Measurements from ENCODE around the gene DOC2B. TPM values are rescaled to one million over a fixed set of nuclear protein-coding genes. Genes with fewer than 3 reads are reported as not detected.

The DOC2B gene
- total and polyA plus RNA-seq, 2 experiments from 2014 or later: 0.42 to 3.8 TPM

DNA sequence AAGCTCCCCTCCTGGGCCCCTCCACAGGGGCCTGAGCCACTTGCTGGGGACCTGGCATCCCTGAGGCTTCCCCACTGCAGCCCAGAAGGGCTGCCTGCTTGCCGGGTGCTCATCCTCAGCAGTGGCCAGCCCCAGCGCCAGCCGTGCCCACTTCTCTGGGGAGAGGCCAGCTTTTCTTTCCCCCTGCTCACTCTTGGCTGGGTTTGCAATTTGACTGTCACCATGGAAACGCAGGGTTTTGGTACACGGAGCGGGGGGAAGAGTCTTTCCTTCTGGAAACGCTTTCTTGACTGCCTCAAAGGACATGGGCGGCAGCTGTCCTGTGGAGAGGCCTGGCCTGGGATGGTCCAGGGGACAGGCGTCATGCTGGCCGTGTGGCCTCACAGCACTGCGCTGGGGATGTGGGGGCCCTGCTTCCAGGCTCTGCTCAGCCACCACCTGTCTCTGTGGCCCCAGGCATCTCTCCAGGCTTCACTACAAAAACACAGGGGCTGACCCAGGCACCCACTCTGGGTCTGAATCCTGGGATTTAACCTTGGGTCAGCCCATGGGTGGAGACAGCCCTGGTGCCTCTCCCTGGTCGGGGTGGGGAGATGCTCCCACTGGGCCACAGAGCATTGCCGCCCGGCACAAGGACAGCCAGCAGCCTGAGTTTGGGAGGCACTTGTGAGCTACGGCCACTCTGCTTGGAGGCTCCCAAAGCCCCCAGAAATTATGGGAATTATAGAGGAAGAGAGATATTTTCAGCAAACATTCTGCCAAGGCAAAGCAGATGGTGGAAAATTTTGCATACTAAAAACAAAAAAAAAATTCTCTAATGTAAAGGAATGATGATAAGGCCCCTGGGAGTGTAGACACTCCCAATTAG lies 45.9 kb upstream of the DOC2B start:
- H3K4me1 Mint-ChIP-seq: peaks cover 17% of the 10 kb centered on the region
- Histone ChIP-seq H2AFZ (0 out of 2 replicates have a peak overlapping the region, but pooled peaks have one; percentile 7), H3K4me2 (no peak overlapping the region), H3K4me1 (ENCODE audit: insufficient read depth) (no peaks in the 10 kb centered on the region), H3K79me2 (replicated peaks; ENCODE audit: insufficient read depth) (no peaks in the 10 kb centered on the region), H4K20me1 (replicated peaks; ENCODE audit: insufficient read depth) (no peaks in the 10 kb centered on the region), H3K27me3 (ENCODE audit: insufficient read depth) (no peaks in the 10 kb centered on the region), H3K36me3 (ENCODE audit: insufficient read depth) (no peaks in the 10 kb centered on the region), H3K27ac (ENCODE audit: low read depth) (no peak overlapping the region), H3K9me2 (ENCODE audit: insufficient read depth) (no peaks in the 10 kb centered on the region), H3F3A (replicated peaks; ENCODE audit: low read depth) (no peaks in the 10 kb centered on the region), H3K4me3 (no peak overlapping the region)
- H3K9me3 Mint-ChIP-seq: no peaks in the 10 kb centered on the region; the same call in 2 of the 3 replicates
- peaks cover 16% of the 10 kb centered on the region for H3K27me3 Mint-ChIP-seq (ENCODE audit: insufficient read depth, low read depth, poor library complexity)
- no peak for TF ChIP-seq NANOG (IDR thresholded peaks at IDR 0.05; ENCODE audit: borderline replicate concordance)
- TF ChIP-seq POLR2AphosphoS5 (IDR thresholded peaks at IDR 0.05; ENCODE audit: low read depth): no peak
- TF ChIP-seq, protein P1, sequence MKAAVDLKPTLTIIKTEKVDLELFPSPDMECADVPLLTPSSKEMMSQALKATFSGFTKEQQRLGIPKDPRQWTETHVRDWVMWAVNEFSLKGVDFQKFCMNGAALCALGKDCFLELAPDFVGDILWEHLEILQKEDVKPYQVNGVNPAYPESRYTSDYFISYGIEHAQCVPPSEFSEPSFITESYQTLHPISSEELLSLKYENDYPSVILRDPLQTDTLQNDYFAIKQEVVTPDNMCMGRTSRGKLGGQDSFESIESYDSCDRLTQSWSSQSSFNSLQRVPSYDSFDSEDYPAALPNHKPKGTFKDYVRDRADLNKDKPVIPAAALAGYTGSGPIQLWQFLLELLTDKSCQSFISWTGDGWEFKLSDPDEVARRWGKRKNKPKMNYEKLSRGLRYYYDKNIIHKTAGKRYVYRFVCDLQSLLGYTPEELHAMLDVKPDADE (IDR thresholded peaks at IDR 0.05): no peak
- TF ChIP-seq EZH2 (IDR thresholded peaks at IDR 0.05; ENCODE audit: low read depth, unreplicated experiment): no peak
- no peak for TF ChIP-seq CREB1 (CRISPR knock-in tag; IDR thresholded peaks at IDR 0.05; ENCODE audit: low read depth)
- no peak for TF ChIP-seq JUNB (IDR thresholded peaks at IDR 0.05; ENCODE audit: unreplicated experiment)
- no peak for DNase-seq (ENCODE audit: low spot score)
- H3K36me3 Mint-ChIP-seq (ENCODE audit: low read depth): no peaks in the 10 kb centered on the region
- H3K27ac Mint-ChIP-seq: no peak overlapping the region
- peak; percentile 21 for ATAC-seq
- no peak overlapping the region for H3K4me3 Mint-ChIP-seq

DNA sequence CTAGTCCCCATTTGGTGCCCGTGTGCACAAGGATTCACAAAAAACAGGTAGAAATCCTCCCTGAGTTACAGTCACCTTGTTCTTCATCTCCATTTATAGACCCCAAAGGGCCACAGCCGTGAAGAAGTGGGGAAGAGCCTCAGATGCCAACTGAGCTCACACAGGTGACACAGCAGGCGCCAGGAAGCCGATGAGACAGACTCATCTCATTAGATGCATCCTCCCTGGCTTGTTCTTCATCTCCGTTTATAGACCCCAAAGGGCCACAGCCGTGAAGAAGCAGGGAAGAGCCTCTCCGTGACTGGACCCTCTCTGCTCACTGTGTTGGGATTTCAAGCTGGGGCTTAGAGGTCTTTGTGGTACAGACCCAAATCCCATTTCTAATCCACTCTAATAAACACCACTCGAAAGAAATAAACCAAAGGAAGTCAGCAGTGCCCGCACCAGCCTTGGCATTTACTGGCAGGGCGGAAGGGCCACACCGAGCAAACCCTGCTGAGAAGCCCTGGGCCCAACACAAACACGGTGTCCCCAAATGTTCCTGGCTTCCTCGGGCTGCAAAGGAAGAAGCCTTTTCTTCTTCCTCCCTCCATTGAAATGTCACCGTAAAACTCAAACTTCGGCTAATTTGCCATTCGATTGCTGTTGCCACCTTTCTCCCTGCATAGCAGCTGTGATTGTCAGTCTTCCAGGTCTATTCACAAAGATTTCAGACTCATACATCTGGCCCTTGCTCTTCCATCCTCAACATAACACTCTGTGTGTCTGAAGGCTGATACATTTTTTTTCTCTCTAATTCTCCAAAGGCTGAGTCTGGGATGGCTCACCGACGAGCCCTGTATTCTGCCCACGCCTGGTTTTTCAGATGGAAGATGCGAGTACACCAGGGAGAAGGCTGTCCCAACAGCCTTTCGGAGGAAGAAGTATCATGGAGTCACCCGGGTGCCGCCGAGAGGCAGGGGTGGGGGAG lies 44.9 kb upstream of the DOC2B start:
- H3K79me2 ChIP-seq (replicated peaks; ENCODE audit: insufficient read depth): no peaks in the 10 kb centered on the region
- no peak for DNase-seq (ENCODE audit: low spot score)
- no peak for ATAC-seq
- H4K20me1 ChIP-seq (replicated peaks; ENCODE audit: insufficient read depth): no peaks in the 10 kb centered on the region
- H3K9me3 Mint-ChIP-seq: no peaks in the 10 kb centered on the region; the same call in 2 of the 3 replicates
- H3K4me2 ChIP-seq: no peak overlapping the region
- no peak overlapping the region for H3K27ac Mint-ChIP-seq
- peaks cover 16% of the 10 kb centered on the region for H3K27me3 Mint-ChIP-seq (ENCODE audit: insufficient read depth, low read depth, poor library complexity)
- no peaks in the 10 kb centered on the region for H3F3A ChIP-seq (replicated peaks; ENCODE audit: low read depth)
- H2AFZ ChIP-seq: no peak overlapping the region
- TF ChIP-seq ZNF114 (CRISPR knock-in tag; IDR thresholded peaks at IDR 0.05) (no peak), EZH2phosphoT487 (IDR thresholded peaks at IDR 0.05; ENCODE audit: unreplicated experiment) (no peak), NANOG (IDR thresholded peaks at IDR 0.05; ENCODE audit: borderline replicate concordance) (no peak), ZNF331 (CRISPR knock-in tag; IDR thresholded peaks at IDR 0.05; ENCODE audit: low read depth) (no peak)
- TF ChIP-seq, protein P2, sequence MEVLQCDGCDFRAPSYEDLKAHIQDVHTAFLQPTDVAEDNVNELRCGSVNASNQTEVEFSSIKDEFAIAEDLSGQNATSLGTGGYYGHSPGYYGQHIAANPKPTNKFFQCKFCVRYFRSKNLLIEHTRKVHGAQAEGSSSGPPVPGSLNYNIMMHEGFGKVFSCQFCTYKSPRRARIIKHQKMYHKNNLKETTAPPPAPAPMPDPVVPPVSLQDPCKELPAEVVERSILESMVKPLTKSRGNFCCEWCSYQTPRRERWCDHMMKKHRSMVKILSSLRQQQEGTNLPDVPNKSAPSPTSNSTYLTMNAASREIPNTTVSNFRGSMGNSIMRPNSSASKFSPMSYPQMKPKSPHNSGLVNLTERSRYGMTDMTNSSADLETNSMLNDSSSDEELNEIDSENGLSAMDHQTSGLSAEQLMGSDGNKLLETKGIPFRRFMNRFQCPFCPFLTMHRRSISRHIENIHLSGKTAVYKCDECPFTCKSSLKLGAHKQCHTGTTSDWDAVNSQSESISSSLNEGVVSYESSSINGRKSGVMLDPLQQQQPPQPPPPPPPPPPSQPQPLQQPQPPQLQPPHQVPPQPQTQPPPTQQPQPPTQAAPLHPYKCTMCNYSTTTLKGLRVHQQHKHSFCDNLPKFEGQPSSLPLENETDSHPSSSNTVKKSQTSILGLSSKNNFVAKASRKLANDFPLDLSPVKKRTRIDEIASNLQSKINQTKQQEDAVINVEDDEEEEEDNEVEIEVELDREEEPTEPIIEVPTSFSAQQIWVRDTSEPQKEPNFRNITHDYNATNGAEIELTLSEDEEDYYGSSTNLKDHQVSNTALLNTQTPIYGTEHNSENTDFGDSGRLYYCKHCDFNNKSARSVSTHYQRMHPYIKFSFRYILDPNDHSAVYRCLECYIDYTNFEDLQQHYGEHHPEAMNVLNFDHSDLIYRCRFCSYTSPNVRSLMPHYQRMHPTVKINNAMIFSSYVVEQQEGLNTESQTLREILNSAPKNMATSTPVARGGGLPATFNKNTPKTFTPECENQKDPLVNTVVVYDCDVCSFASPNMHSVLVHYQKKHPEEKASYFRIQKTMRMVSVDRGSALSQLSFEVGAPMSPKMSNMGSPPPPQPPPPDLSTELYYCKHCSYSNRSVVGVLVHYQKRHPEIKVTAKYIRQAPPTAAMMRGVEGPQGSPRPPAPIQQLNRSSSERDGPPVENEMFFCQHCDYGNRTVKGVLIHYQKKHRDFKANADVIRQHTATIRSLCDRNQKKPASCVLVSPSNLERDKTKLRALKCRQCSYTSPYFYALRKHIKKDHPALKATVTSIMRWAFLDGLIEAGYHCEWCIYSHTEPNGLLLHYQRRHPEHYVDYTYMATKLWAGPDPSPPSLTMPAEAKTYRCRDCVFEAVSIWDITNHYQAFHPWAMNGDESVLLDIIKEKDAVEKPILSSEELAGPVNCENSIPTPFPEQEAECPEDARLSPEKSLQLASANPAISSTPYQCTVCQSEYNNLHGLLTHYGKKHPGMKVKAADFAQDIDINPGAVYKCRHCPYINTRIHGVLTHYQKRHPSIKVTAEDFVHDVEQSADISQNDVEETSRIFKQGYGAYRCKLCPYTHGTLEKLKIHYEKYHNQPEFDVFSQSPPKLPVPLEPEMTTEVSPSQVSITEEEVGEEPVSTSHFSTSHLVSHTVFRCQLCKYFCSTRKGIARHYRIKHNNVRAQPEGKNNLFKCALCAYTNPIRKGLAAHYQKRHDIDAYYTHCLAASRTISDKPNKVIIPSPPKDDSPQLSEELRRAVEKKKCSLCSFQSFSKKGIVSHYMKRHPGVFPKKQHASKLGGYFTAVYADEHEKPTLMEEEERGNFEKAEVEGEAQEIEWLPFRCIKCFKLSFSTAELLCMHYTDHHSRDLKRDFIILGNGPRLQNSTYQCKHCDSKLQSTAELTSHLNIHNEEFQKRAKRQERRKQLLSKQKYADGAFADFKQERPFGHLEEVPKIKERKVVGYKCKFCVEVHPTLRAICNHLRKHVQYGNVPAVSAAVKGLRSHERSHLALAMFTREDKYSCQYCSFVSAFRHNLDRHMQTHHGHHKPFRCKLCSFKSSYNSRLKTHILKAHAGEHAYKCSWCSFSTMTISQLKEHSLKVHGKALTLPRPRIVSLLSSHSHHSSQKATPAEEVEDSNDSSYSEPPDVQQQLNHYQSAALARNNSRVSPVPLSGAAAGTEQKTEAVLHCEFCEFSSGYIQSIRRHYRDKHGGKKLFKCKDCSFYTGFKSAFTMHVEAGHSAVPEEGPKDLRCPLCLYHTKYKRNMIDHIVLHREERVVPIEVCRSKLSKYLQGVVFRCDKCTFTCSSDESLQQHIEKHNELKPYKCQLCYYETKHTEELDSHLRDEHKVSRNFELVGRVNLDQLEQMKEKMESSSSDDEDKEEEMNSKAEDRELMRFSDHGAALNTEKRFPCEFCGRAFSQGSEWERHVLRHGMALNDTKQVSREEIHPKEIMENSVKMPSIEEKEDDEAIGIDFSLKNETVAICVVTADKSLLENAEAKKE (CRISPR knock-in tag; IDR thresholded peaks at IDR 0.05): no peak
- peaks cover 17% of the 10 kb centered on the region for H3K4me1 Mint-ChIP-seq
- H3K4me3 ChIP-seq: no peak overlapping the region
- H3K4me3 Mint-ChIP-seq: no peak overlapping the region
- no peaks in the 10 kb centered on the region for H3K9me2 ChIP-seq (ENCODE audit: insufficient read depth)
- no peaks in the 10 kb centered on the region for H3K27me3 ChIP-seq (ENCODE audit: insufficient read depth)
- no peak overlapping the region for H3K27ac ChIP-seq (ENCODE audit: low read depth)
- H3K36me3 ChIP-seq (ENCODE audit: insufficient read depth): no peaks in the 10 kb centered on the region
- H3K36me3 Mint-ChIP-seq (ENCODE audit: low read depth): no peaks in the 10 kb centered on the region
- no peaks in the 10 kb centered on the region for H3K4me1 ChIP-seq (ENCODE audit: insufficient read depth)

Data from GM23338 (cell line).